ENCODE results near the gene KCNMA1.
A peak's percentile ranks its signal among the peaks of the same experiment; 100 is the strongest.
"Not testable (repeated sequence)": the region's sequence is repeated elsewhere in the genome, so short reads cannot be mapped to it uniquely, and the experiment has no call there.

Gene KCNMA1

DNA sequence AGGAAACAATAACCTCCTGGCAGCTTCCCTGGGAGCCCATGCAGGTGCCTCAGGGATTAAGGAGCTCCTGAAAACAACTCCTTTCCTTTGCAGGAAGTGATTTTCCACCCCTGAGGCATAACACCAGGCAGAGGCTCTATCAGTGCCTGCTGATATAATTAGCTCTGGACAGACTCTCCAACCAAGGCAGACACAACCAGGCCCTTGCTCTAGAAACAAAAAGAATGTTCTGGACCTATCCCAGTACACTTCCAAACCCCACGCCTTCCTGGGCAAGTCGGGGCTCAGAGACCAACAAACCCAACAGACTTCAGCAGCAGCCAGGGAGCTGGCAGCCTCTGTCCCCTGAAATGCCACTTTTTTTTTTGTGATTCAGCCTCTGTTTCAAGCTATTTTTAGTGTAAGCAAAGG, 247.1 kb downstream of the KCNMA1 start:
- H3K4me1 Mint-ChIP-seq (ENCODE audit: low read depth) = peaks cover 18% of the 10 kb centered on the region
- H3K27ac Mint-ChIP-seq = no peak overlapping the region
- H3K4me3 Mint-ChIP-seq = no peak overlapping the region
- H3K9me3 Mint-ChIP-seq = no peaks in the 10 kb centered on the region
- H3K36me3 Mint-ChIP-seq (ENCODE audit: low read depth) = no peaks in the 10 kb centered on the region
- peaks cover 10% of the 10 kb centered on the region for H3K27me3 Mint-ChIP-seq

DNA sequence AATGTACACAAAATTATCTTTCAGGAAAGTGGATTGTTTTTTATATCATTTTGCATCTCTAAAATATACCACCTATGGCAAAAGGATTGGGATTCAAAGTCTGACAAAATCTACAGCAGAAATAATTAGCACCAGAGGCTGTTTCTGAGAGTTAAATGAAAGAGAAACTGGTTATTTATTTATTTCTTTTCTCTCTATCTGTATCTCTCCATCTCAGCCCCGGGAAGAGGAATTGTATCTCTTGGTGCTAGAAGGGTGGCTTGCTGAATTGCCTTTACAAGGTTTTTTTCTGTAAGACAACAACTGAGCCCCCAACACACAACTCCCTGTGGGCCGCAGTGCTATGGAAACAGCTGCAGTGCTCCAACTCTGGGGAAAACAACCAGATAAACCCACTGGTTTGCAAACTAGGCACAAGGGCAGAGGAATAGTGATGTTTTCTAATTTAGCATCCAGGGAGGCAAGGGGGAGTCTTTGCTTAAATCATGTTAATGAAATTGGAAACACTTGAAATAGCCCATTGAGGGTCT, 249.0 kb downstream of the KCNMA1 start:
- H3K27ac Mint-ChIP-seq = no peak overlapping the region
- no peak overlapping the region for H3K4me3 Mint-ChIP-seq
- no peaks in the 10 kb centered on the region for H3K9me3 Mint-ChIP-seq
- H3K4me1 Mint-ChIP-seq (ENCODE audit: low read depth) = peaks cover 18% of the 10 kb centered on the region
- H3K27me3 Mint-ChIP-seq = peaks cover 10% of the 10 kb centered on the region
- no peaks in the 10 kb centered on the region for H3K36me3 Mint-ChIP-seq (ENCODE audit: low read depth)

DNA sequence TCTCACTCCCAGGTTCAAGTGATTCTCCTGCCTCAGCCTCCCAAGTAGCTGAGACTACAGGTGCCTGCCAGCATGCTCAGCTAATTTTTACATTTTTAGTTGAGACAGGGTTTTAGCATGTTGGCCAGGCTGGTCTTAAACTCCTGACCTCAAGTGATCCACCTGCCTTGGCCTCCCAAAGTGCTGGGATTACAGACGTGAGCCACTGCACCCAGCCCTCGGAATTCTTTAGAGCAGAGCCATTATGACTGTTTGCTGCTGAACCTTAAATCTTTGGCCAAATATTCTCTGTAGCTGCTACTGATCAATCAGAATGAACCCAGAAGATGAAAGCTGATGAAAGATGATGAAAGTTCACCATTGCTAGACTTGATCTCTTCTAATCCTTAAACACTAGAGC, 249.9 kb downstream of the KCNMA1 start:
- H3K4me1 Mint-ChIP-seq (ENCODE audit: low read depth) = peaks cover 18% of the 10 kb centered on the region
- not testable (repeated sequence) for H3K27ac Mint-ChIP-seq; H3K9me3 Mint-ChIP-seq; H3K4me3 Mint-ChIP-seq; H3K36me3 Mint-ChIP-seq (ENCODE audit: low read depth)
- peaks cover 10% of the 10 kb centered on the region for H3K27me3 Mint-ChIP-seq

DNA sequence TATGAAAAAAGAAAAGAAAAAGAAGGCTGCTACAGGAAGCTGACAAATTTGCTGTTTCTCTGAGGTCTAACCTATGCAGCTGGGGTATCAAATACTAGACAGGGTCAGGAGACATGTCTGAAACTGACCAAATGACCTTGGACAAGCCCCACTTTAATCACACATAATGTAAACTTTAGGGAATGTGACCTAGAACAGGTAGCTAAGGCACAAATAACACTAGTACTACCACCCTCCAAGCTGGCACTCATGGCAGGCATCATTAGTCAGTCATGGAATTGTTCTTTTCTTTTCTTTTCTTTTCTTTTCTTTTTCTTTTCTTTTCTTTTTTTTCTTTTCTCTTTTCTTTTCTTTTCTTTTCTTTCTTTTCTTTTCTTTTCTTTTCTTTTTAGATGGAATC, 250.4 kb downstream of the KCNMA1 start:
- no peak overlapping the region for H3K27ac Mint-ChIP-seq
- H3K4me1 Mint-ChIP-seq (ENCODE audit: low read depth) = peaks cover 18% of the 10 kb centered on the region
- no peaks in the 10 kb centered on the region for H3K9me3 Mint-ChIP-seq
- no peak overlapping the region for H3K4me3 Mint-ChIP-seq
- peaks cover 10% of the 10 kb centered on the region for H3K27me3 Mint-ChIP-seq
- H3K36me3 Mint-ChIP-seq (ENCODE audit: low read depth) = no peaks in the 10 kb centered on the region

DNA sequence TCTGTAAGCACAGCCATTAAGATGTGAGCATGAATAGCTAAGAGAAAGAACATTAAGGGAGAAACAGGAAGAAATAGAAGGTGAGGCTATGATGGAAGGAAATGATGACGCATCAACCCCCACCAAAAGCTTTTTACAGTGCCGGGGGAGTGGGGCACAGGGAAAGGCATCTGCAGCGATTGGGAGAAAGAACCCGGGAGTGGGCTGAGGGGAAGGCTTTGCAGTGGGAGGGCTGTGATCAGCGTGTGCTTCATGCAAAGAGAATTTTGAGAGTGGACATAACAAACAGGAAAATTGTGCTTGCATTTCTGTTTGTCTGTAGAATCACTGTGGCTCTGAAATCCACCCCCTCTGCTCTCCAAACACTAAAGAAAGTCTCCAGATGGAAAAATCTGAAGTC, 250.8 kb downstream of the KCNMA1 start:
- peak overlapping the region; percentile 23 for H3K4me3 Mint-ChIP-seq
- peaks cover 18% of the 10 kb centered on the region for H3K4me1 Mint-ChIP-seq (ENCODE audit: low read depth)
- no peaks in the 10 kb centered on the region for H3K9me3 Mint-ChIP-seq
- peak overlapping the region; percentile 42 for H3K27ac Mint-ChIP-seq
- H3K27me3 Mint-ChIP-seq = peaks cover 10% of the 10 kb centered on the region
- no peaks in the 10 kb centered on the region for H3K36me3 Mint-ChIP-seq (ENCODE audit: low read depth)

DNA sequence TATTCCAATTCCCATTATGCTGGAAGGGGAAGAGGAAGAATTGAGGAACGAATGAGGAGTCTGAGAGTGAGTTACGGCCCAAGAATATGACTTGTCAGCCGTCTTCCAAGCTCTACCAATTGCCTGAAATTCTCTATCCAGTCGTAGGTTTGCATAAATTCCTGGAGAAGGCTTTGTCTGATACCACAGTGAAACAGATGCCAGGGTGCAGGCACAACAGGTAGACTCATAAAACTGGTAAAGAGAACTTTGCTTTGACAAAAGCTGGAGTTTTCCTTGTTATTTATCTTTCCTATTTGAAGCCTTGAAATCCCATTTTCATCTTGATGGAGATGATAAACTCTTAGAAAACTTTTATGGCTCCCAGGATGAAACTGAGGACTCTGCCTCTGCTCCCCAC, 251.2 kb downstream of the KCNMA1 start:
- Mint-ChIP-seq H3K4me1 (ENCODE audit: low read depth) (peaks cover 18% of the 10 kb centered on the region), H3K36me3 (ENCODE audit: low read depth) (no peaks in the 10 kb centered on the region), H3K27me3 (peaks cover 10% of the 10 kb centered on the region), H3K27ac (peak overlapping the region; percentile 42), H3K4me3 (no peak overlapping the region), H3K9me3 (no peaks in the 10 kb centered on the region)

DNA sequence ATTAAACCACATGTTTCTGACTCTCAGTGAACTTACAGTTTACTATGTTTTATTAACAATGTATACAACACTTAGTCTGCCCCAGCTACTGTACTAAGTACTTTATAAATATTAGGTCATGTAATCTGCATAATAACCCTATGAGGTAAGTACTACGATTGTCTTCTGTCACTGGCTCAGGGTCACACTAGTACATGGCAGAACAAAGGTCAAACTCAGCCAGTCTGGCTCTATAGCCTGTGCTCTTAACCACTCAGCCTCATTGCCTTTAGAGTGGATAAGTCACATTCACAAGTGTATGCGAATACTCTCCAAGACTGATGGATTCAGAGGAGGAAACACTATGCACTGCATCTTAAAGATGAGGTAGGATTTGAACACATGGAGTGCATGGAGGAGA, 252.3 kb downstream of the KCNMA1 start:
- Mint-ChIP-seq H3K4me1 (ENCODE audit: low read depth) (peaks cover 18% of the 10 kb centered on the region), H3K27ac (no peak overlapping the region), H3K4me3 (no peak overlapping the region), H3K27me3 (peaks cover 7% of the 10 kb centered on the region), H3K9me3 (no peaks in the 10 kb centered on the region), H3K36me3 (ENCODE audit: low read depth) (no peaks in the 10 kb centered on the region)

DNA sequence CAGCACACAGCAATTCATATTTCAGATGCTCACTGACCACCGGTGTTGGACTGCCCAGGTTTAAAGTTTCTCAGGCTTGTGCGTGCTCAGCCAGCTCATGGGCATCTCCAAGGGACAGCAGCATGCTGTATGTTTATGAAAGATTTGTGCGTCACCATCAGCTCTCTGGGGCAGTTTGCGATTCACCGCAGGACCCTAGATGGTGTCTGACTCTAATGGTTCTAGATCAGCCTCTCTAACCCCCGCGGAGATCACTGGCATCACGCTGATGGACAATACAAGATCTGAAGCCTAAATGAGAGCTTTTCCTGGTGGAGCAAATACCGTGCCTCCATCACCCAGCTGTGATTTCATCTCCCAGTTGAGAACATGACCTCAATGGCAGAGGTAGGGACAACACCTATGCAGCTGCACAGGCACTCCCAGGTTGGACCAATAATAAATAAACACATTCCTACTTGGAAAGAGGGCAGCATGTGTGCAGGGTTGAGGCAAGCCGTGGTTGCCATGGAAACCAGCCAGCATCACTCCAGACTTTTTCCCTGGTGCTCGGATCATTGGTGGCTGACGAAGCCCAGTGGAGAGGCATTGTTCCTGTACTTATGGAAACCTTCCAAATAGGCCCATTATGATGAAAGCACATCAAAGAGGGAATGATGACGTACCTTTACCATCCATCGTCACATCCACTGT, 253.6 kb downstream of the KCNMA1 start:
- peaks cover 18% of the 10 kb centered on the region for H3K4me1 Mint-ChIP-seq (ENCODE audit: low read depth)
- no peaks in the 10 kb centered on the region for H3K36me3 Mint-ChIP-seq (ENCODE audit: low read depth)
- no peak overlapping the region for H3K27ac Mint-ChIP-seq
- peaks cover 7% of the 10 kb centered on the region for H3K27me3 Mint-ChIP-seq
- no peak overlapping the region for H3K4me3 Mint-ChIP-seq
- H3K9me3 Mint-ChIP-seq = no peaks in the 10 kb centered on the region

DNA sequence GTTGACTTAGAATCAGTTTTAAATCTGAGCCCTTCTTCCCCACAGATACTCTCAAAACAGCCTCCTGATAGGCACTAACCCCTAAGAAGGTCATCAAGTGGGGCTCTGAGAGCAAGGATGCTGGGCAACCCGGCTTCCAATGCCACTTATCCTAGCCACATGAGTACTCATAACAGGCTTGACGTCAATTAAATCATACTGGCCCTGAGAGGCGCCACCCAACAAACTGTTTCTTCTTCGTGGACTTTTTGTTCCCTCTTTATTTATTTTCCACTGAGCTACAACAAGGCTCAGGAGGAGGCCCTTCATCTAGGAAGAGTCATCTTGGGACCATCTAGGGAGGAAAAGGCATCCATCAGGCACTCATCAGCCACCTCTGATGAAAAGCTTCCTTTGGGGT, 255.9 kb downstream of the KCNMA1 start:
- no peak overlapping the region for H3K4me3 Mint-ChIP-seq

DNA sequence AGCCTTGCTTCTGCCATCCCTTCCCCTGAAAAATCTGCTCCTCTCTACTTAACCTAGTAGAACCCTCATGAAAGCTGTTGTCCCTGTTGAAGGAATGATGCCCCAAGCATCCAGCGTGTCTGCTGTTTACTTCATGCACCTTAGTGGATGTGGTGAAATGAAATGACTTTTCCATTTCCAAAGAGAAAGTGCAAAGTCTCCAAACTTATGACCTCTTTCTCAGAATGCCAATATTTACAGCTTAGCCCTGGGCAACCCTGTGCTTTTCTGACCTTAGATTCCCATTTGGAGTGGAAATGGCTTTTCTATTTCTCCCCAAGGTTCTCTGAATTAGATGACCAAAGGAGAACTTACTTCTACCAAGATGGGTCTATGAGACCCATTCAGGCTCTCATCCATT, 256.9 kb downstream of the KCNMA1 start:
- no peaks in the 10 kb centered on the region for H3K36me3 Mint-ChIP-seq (ENCODE audit: low read depth)
- H3K27ac Mint-ChIP-seq = no peak overlapping the region
- no peaks in the 10 kb centered on the region for H3K9me3 Mint-ChIP-seq
- H3K27me3 Mint-ChIP-seq = peaks cover 8% of the 10 kb centered on the region
- H3K4me3 Mint-ChIP-seq = no peak overlapping the region
- H3K4me1 Mint-ChIP-seq (ENCODE audit: low read depth) = peaks cover 2% of the 10 kb centered on the region

More for the DNA sequence above, 255.9 kb downstream of the KCNMA1 start:
- no peaks in the 10 kb centered on the region for H3K9me3 Mint-ChIP-seq
- H3K27me3 Mint-ChIP-seq = peaks cover 10% of the 10 kb centered on the region
- peaks cover 12% of the 10 kb centered on the region for H3K4me1 Mint-ChIP-seq (ENCODE audit: low read depth)
- no peaks in the 10 kb centered on the region for H3K36me3 Mint-ChIP-seq (ENCODE audit: low read depth)
- H3K27ac Mint-ChIP-seq = no peak overlapping the region

DNA sequence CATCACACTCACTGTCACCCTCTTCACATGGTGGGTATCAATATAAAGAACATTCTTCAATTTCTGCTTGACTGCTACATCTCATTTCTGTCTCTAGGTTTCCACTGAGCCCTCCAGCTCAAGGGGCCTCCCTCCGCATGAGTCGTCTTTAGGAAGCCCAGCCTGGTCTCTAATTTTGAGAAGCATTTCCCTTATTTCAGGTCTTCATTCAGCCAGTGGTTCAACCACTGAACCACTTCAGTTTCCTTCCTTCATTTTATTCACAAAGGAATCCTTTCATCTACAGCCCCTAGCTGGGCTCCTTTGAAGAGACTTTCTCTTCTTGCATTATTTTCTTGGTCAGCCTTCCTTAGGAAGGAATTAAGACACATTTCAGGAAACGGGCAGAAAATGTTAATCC, 257.4 kb downstream of the KCNMA1 start:
- H3K9me3 Mint-ChIP-seq = no peaks in the 10 kb centered on the region
- H3K4me3 Mint-ChIP-seq = no peak overlapping the region
- peaks cover 8% of the 10 kb centered on the region for H3K27me3 Mint-ChIP-seq
- no peak overlapping the region for H3K27ac Mint-ChIP-seq
- no peaks in the 10 kb centered on the region for H3K36me3 Mint-ChIP-seq (ENCODE audit: low read depth)
- no peaks in the 10 kb centered on the region for H3K4me1 Mint-ChIP-seq (ENCODE audit: low read depth)

DNA sequence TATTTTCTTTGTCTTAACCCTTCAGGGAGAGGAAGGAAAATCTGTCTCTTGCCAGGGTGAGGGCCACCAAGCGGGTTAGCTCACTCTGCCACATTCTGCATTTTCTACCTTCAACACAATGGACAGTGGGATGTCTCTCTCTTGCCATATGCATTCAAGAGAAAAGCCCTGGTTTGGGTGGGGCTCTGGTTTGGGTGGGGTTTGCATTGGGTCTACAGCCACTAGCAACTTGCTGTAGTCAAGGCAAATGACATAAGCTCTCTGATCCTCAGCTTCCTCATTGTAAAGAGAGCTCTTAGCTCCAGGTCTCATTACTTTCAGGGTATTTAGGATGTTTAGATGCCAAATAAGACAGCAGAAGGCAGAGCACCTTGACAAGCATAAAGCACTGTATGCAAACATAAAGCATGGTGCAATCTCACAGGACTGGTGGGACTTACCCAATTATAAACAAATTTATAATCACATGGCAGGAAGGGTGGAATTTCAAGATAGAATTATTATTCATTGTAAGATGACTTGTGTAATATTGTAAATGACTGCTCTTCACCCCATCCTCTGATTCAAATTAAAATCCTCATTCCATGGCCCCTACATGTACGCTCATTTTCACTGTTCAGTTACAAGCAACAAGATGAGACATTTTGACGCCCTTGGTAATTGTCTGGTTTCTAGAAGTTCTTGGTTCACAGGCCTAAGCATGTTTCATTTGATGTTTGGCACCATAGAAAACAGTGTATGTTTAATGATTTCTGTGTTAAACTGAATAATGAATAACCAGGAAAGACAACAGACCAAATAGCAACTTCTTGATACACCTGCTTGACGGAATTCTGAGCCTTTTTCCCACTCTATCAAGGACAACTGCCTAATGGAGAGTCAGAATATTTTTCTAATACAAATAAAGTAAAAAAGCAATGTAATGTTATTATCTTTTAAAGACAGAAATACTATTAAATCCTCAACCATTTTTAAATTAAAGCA, 258.9 kb downstream of the KCNMA1 start:
- no peaks in the 10 kb centered on the region for H3K4me1 Mint-ChIP-seq (ENCODE audit: low read depth)
- no peak overlapping the region for H3K27ac Mint-ChIP-seq
- no peaks in the 10 kb centered on the region for H3K36me3 Mint-ChIP-seq (ENCODE audit: low read depth)
- no peak overlapping the region for H3K4me3 Mint-ChIP-seq
- peaks cover 8% of the 10 kb centered on the region for H3K27me3 Mint-ChIP-seq
- H3K9me3 Mint-ChIP-seq = no peaks in the 10 kb centered on the region

DNA sequence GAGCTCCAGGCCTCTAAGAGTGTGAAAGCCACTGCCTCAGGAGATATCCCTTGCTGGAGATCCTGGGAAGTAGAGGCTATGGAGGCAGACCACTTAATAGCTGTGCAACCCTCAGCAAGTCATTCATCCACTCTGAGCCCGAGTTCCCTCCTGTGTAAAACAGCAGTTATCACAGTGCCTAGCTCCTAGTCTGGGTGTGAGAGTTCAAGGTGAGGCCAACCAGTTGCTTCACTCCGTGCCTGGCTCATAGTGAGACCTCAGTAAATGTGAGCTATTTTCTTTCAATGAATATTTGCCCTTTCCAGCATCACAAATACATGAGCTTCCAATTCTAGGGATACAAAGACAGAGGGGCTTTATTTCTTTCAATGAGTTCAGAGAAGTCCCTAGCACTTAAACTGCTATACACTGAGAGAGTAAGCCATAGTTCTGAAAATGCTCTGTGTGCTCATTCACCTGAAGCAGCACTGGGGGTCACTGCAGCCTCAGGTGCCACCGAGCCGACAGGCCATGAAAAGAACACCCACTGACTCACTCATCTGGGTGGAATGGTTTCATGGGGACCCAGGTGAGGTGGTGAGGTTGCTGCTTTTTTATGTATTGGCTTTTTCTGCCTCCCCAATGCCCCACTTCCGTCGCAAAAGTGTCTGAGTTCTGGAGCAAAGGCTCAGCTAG, 259.8 kb downstream of the KCNMA1 start:
- H3K27me3 Mint-ChIP-seq = peaks cover 8% of the 10 kb centered on the region
- H3K4me1 Mint-ChIP-seq (ENCODE audit: low read depth) = no peaks in the 10 kb centered on the region

DNA sequence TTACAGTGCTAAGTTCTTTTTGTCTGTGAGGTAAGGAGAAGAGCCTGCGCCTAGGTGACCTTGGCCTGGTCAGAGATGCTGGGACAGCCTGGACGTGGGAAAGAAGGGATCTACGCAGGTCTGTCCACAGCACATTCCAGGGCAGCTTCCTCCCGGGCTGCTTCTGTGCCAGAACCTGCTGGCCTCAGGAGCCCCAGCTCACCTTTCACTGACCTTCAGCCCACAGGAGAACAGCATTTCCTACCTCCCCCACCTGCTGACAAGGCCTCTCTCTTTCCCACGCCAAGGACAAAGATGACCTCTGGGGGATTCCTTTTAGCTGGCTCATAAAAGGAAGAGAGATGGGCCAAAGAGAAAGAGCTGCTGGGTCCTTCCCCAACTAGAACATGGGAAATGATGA, 260.6 kb downstream of the KCNMA1 start:
- H3K27ac Mint-ChIP-seq = no peak overlapping the region
- H3K4me1 Mint-ChIP-seq (ENCODE audit: low read depth) = no peaks in the 10 kb centered on the region
- no peaks in the 10 kb centered on the region for H3K9me3 Mint-ChIP-seq
- no peaks in the 10 kb centered on the region for H3K36me3 Mint-ChIP-seq (ENCODE audit: low read depth)
- no peak overlapping the region for H3K4me3 Mint-ChIP-seq
- peaks cover 8% of the 10 kb centered on the region for H3K27me3 Mint-ChIP-seq

More for the DNA sequence above, 259.8 kb downstream of the KCNMA1 start:
- Mint-ChIP-seq H3K27ac (no peak overlapping the region), H3K36me3 (ENCODE audit: low read depth) (no peaks in the 10 kb centered on the region), H3K4me3 (no peak overlapping the region), H3K9me3 (no peaks in the 10 kb centered on the region)

DNA sequence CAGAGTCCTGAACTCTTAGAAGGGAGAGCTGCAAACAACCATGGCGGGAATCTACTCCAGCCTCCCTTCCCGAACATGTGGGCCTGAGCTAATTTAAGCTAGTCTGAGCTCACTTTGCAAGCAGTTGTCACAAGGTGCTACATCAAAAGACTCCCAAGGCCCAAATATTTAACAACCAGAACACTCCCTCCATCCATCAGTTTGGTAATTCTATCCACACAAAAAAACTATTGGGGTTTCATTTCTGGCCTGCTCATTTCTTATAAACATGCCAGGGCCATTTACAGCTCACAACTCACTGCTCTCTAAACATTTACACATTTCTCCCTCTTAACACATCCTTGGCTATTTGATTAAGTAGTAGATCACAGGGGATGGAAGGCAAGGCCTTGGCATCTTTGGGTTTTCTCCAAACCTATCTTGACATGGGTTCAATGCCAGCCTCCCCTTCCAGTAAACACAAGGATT, 263.4 kb downstream of the KCNMA1 start:
- Mint-ChIP-seq H3K36me3 (ENCODE audit: low read depth) (no peaks in the 10 kb centered on the region), H3K4me1 (ENCODE audit: low read depth) (no peaks in the 10 kb centered on the region), H3K27me3 (peaks cover 11% of the 10 kb centered on the region), H3K27ac (no peak overlapping the region), H3K9me3 (no peaks in the 10 kb centered on the region), H3K4me3 (no peak overlapping the region)
